CD14-positive monocyte (primary cell): ENCODE data around the gene RBMS1. TPM values are rescaled to one million over a fixed set of nuclear protein-coding genes. Genes with fewer than 3 reads are reported as not detected.

Source experiments
- DNase-seq, 3 donors: peaks; one replicate each; pipeline ENCODE4 v3.0.0-alpha.2; 2011 to 2022
- H2AFZ ChIP-seq: 2 replicates; pipeline ENCODE4 v1.6.0; 2012; ENCODE audit warnings: mild to moderate bottlenecking, low read depth, low read length, inconsistent platforms; ENCODE audit not compliant: insufficient read depth, poor library complexity, severe bottlenecking
- H3K27ac ChIP-seq, 2 donors: 1 replicate in 1 of 2; 2 replicates in 1 of 2; pipeline ENCODE4 v1.5.1; 2012 to 2013; ENCODE audit warnings: low read length in 2 of 2, control low read depth in 1 of 2, inconsistent platforms in 1 of 2, low read depth in 1 of 2, mild to moderate bottlenecking in 1 of 2
- H3K27me3 ChIP-seq, 2 donors: one replicate each; pipeline versions ENCODE4 v1.6.0 to v1.6.1; 2011 to 2013; ENCODE audit warnings: low read length in 2 of 2; ENCODE audit not compliant: control insufficient read depth in 2 of 2, insufficient read depth in 2 of 2
- H3K36me3 ChIP-seq, 2 donors: replicated peaks in 1 of 2; 1 replicate in 1 of 2; 2 replicates in 1 of 2; pipeline versions ENCODE4 v1.5.1 to v1.6.1; 2012 to 2013; ENCODE audit warnings: low read length in 2 of 2, control low read depth in 1 of 2, inconsistent platforms in 1 of 2, mild to moderate bottlenecking in 1 of 2; ENCODE audit not compliant: insufficient read depth in 2 of 2, control insufficient read depth in 1 of 2
- H3K4me1 ChIP-seq, 2 donors: 1 replicate in 1 of 2; 2 replicates in 1 of 2; pipeline versions ENCODE4 v1.5.1 to v1.6.1; 2012 to 2013; ENCODE audit warnings: low read length in 2 of 2, control low read depth in 1 of 2, inconsistent platforms in 1 of 2, mild to moderate bottlenecking in 1 of 2, moderate library complexity in 1 of 2; ENCODE audit not compliant: insufficient read depth in 2 of 2, control insufficient read depth in 1 of 2
- H3K4me2 ChIP-seq: replicated peaks from 2 replicates; pipeline ENCODE3; 2012; ENCODE audit warnings: low read length, moderate library complexity, mild to moderate bottlenecking; ENCODE audit not compliant: poor library complexity, severe bottlenecking; ENCODE audit errors: extremely low read depth
- H3K4me3 ChIP-seq, 3 experiments: fragments of 200-600 bp in 1 of 3; sonication (generic) in 1 of 3; replicated peaks in 1 of 3; 1 replicate in 2 of 3; 2 replicates in 1 of 3; pipeline ENCODE4 v1.5.1; 2011 to 2013; ENCODE audit warnings: low read length in 3 of 3, mild to moderate bottlenecking in 3 of 3, control low read depth in 2 of 3, low read depth in 2 of 3, inconsistent platforms in 1 of 3, moderate library complexity in 1 of 3
- H3K79me2 ChIP-seq: 2 replicates; pipeline ENCODE4 v1.6.0; 2012; ENCODE audit warnings: mild to moderate bottlenecking, control low read depth, inconsistent platforms, low read length, moderate library complexity; ENCODE audit not compliant: insufficient read depth
- H3K9ac ChIP-seq: 2 replicates; pipeline ENCODE4 v1.6.0; 2017; ENCODE audit warnings: low read length, mild to moderate bottlenecking; ENCODE audit not compliant: insufficient read depth, poor library complexity, severe bottlenecking
- H3K9me3 ChIP-seq, 2 donors: replicated peaks in 1 of 2; 1 replicate in 1 of 2; 2 replicates in 1 of 2; pipeline versions ENCODE4 v1.5.1 to v1.6.1; 2012 to 2013; ENCODE audit warnings: low read length in 2 of 2, control low read depth in 1 of 2; ENCODE audit not compliant: control insufficient read depth in 1 of 2, insufficient read depth in 1 of 2
- H4K20me1 ChIP-seq: 2 replicates; pipeline ENCODE4 v1.6.0; 2012; ENCODE audit warnings: mild to moderate bottlenecking, low read length, control low read depth, moderate library complexity; ENCODE audit not compliant: insufficient read depth
- H3K27ac Mint-ChIP-seq, 7 donors: one replicate each; pipeline ENCODE4 v1.8.0; 2020; ENCODE audit warnings: mild to moderate bottlenecking in 7 of 7, mixed read lengths in 7 of 7, moderate library complexity in 6 of 7, inconsistent platforms in 2 of 7
- H3K27me3 Mint-ChIP-seq, 3 donors: one replicate each; pipeline ENCODE4 v1.8.0; 2021 to 2022; ENCODE audit warnings: low read depth in 3 of 3, mild to moderate bottlenecking in 3 of 3, mixed read lengths in 3 of 3, moderate library complexity in 3 of 3, inconsistent platforms in 1 of 3
- H3K36me3 Mint-ChIP-seq, 2 donors: one replicate each; pipeline ENCODE4 v1.8.0; 2020; ENCODE audit warnings: mixed read lengths in 2 of 2, inconsistent platforms in 1 of 2, mild to moderate bottlenecking in 1 of 2
- H3K4me1 Mint-ChIP-seq: one replicate; pipeline ENCODE4 v1.8.0; 2020; ENCODE audit warnings: mild to moderate bottlenecking, mixed read lengths
- H3K4me3 Mint-ChIP-seq, 2 donors: one replicate each; pipeline ENCODE4 v1.8.0; 2020; ENCODE audit warnings: mild to moderate bottlenecking in 2 of 2, mixed read lengths in 2 of 2, moderate library complexity in 1 of 2
- H3K9me3 Mint-ChIP-seq, 7 donors: one replicate each; pipeline ENCODE4 v1.8.0; 2020 to 2022; ENCODE audit warnings: mixed read lengths in 7 of 7, mild to moderate bottlenecking in 6 of 7, moderate library complexity in 6 of 7, inconsistent platforms in 2 of 7
- CTCF ChIP-seq: fragments of 200-600 bp; IDR thresholded peaks from one replicate; pipeline ENCODE4 v1.8.0; 2022; ENCODE audit warnings: antibody characterized with exemption, mild to moderate bottlenecking
- WGBS: methylation state at CpG from one replicate; pipeline ENCODE4 v1.1.5; 2013; ENCODE audit warnings: missing lambda C conversion rate; ENCODE audit not compliant: insufficient coverage; 5-methylcytosine and 5-hydroxymethylcytosine counted together
- intact Hi-C, 2 donors: fragments of 100-400 bp; cut with micrococcal nuclease; formaldehyde crosslinking; loops; one replicate each; pipeline versions ENCODE4 v1.15.0 to v1.15.1; 2023
- polyA plus RNA-seq, 3 donors: library from polyadenylated mRNA; depleted of rRNA in 1 of 3; unstranded in 2 of 3; stranded (reverse) in 1 of 3; fragments of 300-500 nt in 2 of 3; fragments of >200 nt in 1 of 3; fragmentation: Illumina TruSeq in 2 of 3; gene quantifications; 1 replicate in 2 of 3; 2 replicates in 1 of 3; pipeline ENCODE4 v1.2.3, GENCODE V29; 2012 to 2021

Gene RBMS1
- polyA plus RNA-seq, 3 donors = 88.2 to 91.2 (median 89.4) TPM

DNA sequence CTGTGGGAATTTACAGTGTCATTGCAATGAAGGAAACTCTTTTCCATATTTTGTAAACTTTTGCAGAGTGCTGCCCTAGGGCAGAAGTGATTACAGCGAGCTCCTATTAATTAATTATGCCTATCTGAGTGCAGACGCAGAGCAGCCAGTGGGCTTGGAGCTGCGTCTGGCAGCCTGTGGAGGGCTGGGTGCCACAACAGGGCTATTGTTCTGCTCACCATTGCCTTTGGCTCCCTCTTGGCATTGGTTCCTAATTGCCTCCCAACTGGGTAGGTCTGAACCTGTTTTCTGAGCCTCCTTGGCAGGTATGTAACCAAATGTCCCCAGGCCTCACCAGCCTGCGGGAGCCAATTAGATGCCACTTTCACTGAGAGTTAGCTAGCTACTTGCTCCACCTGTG lies 267.9 kb downstream of the RBMS1 start:
- Histone ChIP-seq H3K9me3 (no peaks in the 10 kb centered on the region), H3K4me2 (no peak overlapping the region), H3K27me3 (no peaks in the 10 kb centered on the region), H3K4me1 (no peaks in the 10 kb centered on the region), H3K27ac (no peak overlapping the region), H4K20me1 (no peaks in the 10 kb centered on the region), H2AFZ (no peak overlapping the region), H3K79me2 (no peaks in the 10 kb centered on the region), H3K36me3 (no peaks in the 10 kb centered on the region), H3K9ac (no peak overlapping the region), H3K4me3 (no peak overlapping the region)
- intact Hi-C loops = no loop called here
- Mint-ChIP-seq H3K4me1 (peaks cover 2% of the 10 kb centered on the region), H3K36me3 (no peaks in the 10 kb centered on the region), H3K27ac (no peak overlapping the region), H3K4me3 (no peak overlapping the region), H3K9me3 (no peaks in the 10 kb centered on the region), H3K27me3 (peaks cover 0 to 2% (median 0%) of the 10 kb centered on the region in 3 donors)
- TF ChIP-seq CTCF = no peak
- WGBS = 100% methylated on average over 4 of the region's 4 CpGs
- no peak for DNase-seq

DNA sequence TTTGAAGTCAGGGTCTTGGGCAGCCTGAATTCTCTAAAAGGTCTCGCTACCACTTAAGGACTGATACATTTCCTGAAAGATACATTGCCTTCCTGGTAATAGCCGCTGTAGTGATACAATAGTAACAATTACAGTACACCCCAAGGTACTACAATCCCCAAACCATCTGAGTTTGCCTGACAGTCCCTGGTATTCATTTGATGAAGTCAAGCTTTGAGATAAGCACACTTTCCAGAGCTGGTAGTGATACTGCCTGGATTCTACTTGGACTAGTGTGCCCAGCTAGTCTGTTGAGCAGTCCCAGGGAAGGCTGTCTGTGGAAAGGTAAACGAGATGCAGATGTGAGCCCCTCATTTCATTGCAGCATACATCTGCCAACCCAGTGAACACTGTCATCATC lies 269.1 kb downstream of the RBMS1 start:
- TF ChIP-seq CTCF = no peak
- no peaks in the 10 kb centered on the region for H3K9me3 ChIP-seq
- H3K36me3 ChIP-seq = no peaks in the 10 kb centered on the region
- Mint-ChIP-seq H3K4me3 (no peak overlapping the region), H3K36me3 (no peaks in the 10 kb centered on the region), H3K27ac (no peak overlapping the region), H3K4me1 (peaks cover 2% of the 10 kb centered on the region), H3K9me3 (no peaks in the 10 kb centered on the region), H3K27me3 (no peaks in the 10 kb centered on the region)
- H4K20me1 ChIP-seq = no peaks in the 10 kb centered on the region
- intact Hi-C loops = no loop called here
- no peak overlapping the region for H3K4me3 ChIP-seq
- 100% methylated on average over 1 of the region's 3 CpGs for WGBS
- no peak overlapping the region for H3K27ac ChIP-seq
- no peak overlapping the region for H3K9ac ChIP-seq
- no peaks in the 10 kb centered on the region for H3K4me1 ChIP-seq
- H3K4me2 ChIP-seq = no peak overlapping the region
- no peaks in the 10 kb centered on the region for H3K27me3 ChIP-seq
- H3K79me2 ChIP-seq = no peaks in the 10 kb centered on the region
- DNase-seq = no peak
- no peak overlapping the region for H2AFZ ChIP-seq
